Posterior cingulate gyrus (tissue), 11 donors: ENCODE data around the gene LCE6A.

Source experiments
- DNase-seq, 10 donors: peaks; one replicate each; pipeline versions ENCODE4 v3.0.0 to v3.0.0-alpha.2; 2020 to 2021; ENCODE audit warnings: mixed read lengths in 3 of 10
- intact Hi-C: fragments of 100-400 bp; cut with DNase I; formaldehyde crosslinking; loops from one replicate; pipeline ENCODE4 v1.15.1; 2023

Gene LCE6A

GRCh38 chr1:152871731-152872126 is 29.1 kb downstream of the LCE6A start:
- DNase-seq = no peak
- intact Hi-C loops = no loop called here

- intact Hi-C loops = no loop called here
- no peak for DNase-seq
Observed at GRCh38 chr1:152873495-152873894, 30.8 kb downstream of the LCE6A start.

- no peak for DNase-seq
Observed at GRCh38 chr1:152876827-152877226, 34.2 kb downstream of the LCE6A start.

GRCh38 chr1:152878042-152878441 is 35.4 kb downstream of the LCE6A start, which contains the start of gene SMCP:
TSS of gene SMCP (plus strand) at chr1:152878322. CDS start at chr1:152884423, 6,101 bp downstream.
- intact Hi-C loops = no loop called here
- no peak for DNase-seq

More at GRCh38 chr1:152876827-152877226, 34.2 kb downstream of the LCE6A start:
- intact Hi-C loops = no loop called here

GRCh38 chr1:152879559-152880198 is 37.0 kb downstream of the LCE6A start:
- DNase-seq = peak in 1 of 10 donors; percentile 33
- intact Hi-C loops = no loop called here

- no peak for DNase-seq
- intact Hi-C loops = no loop called here
Observed at GRCh38 chr1:152880316-152880715, 37.7 kb downstream of the LCE6A start.

- intact Hi-C loops = no loop called here
- no peak for DNase-seq
Observed at GRCh38 chr1:152880907-152881306, 38.3 kb downstream of the LCE6A start.

- DNase-seq = no peak
- intact Hi-C loops = no loop called here
Observed at GRCh38 chr1:152884085-152884484, 41.4 kb downstream of the LCE6A start.

- no peak for DNase-seq
- intact Hi-C loops = no loop called here
Observed at GRCh38 chr1:152884506-152884905, 41.9 kb downstream of the LCE6A start.

- DNase-seq = no peak
- intact Hi-C loops = no loop called here
Observed at GRCh38 chr1:152884966-152885624, 42.4 kb downstream of the LCE6A start.

GRCh38 chr1:152886085-152886484 is 43.4 kb downstream of the LCE6A start:
- intact Hi-C loops = no loop called here
- DNase-seq = no peak

- intact Hi-C loops = no loop called here
- no peak for DNase-seq
Observed at GRCh38 chr1:152886758-152887409, 44.2 kb downstream of the LCE6A start.

GRCh38 chr1:152888126-152888525 is 45.5 kb downstream of the LCE6A start:
- DNase-seq = no peak
- intact Hi-C loops = no loop called here
